Activated CD8-positive, alpha-beta memory T cell treated with anti-CD3 and anti-CD28 coated beads, Interleukin-2, amount 50 U/mL, for 4 hours (primary cell): ENCODE data around the gene PNPLA8.
"Not testable (repeated sequence)": the region's sequence is repeated elsewhere in the genome, so short reads cannot be mapped to it uniquely, and the experiment has no call there.

Source experiments
- DNase-seq: peaks from one replicate; pipeline ENCODE4 v3.0.0-alpha.2; 2020

The PNPLA8 gene, protein sequence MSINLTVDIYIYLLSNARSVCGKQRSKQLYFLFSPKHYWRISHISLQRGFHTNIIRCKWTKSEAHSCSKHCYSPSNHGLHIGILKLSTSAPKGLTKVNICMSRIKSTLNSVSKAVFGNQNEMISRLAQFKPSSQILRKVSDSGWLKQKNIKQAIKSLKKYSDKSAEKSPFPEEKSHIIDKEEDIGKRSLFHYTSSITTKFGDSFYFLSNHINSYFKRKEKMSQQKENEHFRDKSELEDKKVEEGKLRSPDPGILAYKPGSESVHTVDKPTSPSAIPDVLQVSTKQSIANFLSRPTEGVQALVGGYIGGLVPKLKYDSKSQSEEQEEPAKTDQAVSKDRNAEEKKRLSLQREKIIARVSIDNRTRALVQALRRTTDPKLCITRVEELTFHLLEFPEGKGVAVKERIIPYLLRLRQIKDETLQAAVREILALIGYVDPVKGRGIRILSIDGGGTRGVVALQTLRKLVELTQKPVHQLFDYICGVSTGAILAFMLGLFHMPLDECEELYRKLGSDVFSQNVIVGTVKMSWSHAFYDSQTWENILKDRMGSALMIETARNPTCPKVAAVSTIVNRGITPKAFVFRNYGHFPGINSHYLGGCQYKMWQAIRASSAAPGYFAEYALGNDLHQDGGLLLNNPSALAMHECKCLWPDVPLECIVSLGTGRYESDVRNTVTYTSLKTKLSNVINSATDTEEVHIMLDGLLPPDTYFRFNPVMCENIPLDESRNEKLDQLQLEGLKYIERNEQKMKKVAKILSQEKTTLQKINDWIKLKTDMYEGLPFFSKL

DNA sequence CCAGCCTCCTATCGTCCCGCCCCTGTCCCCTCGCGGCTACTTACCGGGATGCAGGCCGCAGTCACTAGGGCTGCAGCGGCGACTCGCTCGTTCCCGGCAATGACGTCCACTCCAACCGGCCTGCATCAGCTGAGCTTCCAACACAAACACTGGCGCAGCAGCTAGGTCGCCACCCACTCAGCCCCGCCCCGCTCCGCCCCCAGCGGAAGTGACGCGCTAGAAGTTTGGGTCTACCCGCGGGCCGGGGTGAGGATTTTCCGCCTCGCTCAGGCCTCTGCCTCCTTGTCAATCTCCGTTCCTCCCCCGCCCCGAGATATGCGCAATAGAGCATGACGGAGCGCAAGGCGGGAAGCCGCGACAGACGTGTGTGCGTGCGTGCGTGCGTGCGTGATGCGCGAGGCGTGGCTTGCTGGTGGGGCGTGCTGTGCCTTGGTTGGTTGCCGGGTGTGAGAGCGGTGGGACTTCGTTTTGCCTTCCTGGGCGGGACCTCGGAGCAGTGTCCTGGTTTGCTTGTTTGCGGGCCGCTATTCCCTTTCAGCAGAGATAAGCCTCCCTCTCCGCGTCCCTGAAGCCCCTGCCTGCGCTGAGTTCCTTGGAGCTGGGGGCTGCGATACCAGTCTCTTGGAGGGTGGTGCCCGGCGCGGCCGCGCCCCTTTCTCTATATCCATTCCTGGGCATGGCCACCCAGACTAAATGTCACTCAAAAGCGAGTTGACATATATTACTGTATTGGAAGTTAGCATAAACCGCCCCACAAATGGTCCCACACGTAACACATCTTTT, at the start of gene PNPLA8:
PNPLA8 (minus strand) TSS at position 151 of the 783 bp plus-strand sequence. CDS start 10,644 bp downstream, outside the sequence.
- peak; percentile 100 for DNase-seq

DNA sequence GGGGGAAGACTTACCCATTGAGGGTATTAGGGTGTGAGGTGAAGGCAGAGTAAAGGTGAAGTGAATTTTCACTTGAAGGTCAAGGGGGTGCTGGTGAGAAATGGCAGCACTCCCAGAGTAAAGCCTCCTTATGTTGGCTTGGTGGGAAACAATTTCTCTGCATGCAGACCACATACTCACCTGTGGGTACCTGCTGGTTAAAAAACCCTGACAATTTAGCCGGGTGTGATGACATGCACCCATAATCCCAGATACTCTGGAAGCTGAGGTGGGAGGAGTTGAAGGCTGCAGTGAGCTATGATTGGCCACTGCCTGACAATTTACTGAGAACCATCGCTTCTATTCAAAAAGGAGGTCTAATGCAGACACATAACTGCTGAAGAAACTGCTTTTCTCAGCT, 49.2 kb upstream of the PNPLA8 start:
- no peak for DNase-seq

DNA sequence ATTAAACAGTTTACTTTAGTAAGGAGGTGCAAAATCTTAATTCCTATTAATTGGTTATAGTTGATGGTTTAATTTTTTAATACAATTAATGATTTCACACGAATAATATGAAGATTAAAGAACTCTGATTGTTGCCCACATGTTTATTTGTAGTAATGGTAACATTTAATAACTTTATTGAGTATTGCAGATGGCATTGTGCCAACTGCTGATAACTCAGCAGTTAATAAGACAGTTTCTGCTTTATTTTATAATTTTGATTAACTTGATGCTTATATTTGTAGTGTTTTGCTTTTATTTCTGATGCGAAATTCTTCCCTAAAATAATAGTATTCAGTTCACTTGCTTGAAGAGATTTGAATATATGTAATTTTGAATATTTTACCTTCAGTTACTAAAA, 46.5 kb upstream of the PNPLA8 start:
- no peak for DNase-seq

DNA sequence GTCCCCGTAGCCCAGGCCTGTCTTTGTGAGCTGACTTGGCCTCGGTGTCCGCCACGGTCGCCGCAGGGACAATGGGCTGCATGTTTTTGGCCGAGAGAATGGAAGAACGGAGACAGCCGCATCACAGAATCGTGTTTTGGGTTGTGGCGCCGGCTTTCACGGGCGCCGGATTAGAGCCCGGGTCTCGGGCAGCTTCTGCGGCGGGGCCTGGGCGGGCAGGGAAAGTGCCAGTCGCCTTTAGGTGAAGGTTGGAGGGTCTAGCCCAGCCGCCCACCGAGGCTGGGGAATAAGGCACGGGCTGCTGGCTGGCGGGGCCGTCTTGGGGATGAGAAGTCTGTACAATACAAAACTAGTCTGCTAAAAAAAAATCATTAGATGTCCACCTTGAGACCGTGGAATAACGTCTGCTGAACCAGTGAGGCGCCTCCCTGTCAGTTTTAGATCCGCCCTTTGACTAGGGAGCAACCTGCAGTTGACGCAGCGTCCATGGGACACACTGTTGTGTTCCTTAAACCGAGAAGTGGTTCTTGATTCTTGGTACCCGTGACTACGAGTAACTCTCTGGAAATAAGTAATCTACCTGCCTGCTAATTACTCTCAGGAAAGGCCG, 44.3 kb upstream of the PNPLA8 start:
- peak; percentile 36 for DNase-seq

DNA sequence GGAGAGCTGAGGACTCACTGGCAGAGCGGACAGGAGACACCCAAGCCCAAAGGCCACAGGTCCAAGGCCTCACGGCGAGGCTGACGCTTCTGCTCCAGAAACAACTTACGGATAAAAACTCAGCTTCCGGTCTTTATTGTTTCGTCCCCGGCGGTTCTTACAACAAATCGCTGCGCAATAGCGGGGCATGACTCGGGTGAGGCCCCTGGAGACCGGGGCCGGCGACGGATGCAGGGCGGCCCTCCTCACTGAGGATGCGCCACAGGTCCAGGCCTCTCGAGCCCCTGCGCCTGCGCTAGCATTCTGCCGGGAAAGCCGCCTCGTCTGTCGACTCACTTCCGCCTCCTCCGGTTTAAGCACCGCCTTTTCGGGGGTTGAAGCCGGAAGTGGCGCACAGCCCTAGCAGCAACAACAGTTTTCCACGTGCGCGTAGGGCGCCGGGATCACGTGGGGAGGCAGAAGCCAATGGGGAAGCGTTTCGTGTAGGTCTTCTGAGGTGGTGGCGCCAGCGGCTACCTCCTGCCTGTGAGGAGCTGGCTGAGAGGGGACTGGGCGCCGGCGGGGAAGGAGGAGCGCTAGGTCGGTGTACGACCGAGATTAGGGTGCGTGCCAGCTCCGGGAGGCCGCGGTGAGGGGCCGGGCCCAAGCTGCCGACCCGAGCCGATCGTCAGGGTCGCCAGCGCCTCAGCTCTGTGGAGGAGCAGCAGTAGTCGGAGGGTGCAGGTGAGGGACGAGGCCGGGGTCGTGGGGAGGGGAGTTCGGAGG, 43.6 kb upstream of the PNPLA8 start, which contains the start of the genes DNAJB9 and THAP5:
DNAJB9 (plus strand) TSS at position 494 of the 765 bp plus-strand sequence. CDS start 1,853 bp downstream, outside the sequence.
THAP5 (minus strand) TSS at position 326 of the 765 bp plus-strand sequence; CDS start at position 189, 137 bp downstream.
- peak; percentile 99 for DNase-seq

DNA sequence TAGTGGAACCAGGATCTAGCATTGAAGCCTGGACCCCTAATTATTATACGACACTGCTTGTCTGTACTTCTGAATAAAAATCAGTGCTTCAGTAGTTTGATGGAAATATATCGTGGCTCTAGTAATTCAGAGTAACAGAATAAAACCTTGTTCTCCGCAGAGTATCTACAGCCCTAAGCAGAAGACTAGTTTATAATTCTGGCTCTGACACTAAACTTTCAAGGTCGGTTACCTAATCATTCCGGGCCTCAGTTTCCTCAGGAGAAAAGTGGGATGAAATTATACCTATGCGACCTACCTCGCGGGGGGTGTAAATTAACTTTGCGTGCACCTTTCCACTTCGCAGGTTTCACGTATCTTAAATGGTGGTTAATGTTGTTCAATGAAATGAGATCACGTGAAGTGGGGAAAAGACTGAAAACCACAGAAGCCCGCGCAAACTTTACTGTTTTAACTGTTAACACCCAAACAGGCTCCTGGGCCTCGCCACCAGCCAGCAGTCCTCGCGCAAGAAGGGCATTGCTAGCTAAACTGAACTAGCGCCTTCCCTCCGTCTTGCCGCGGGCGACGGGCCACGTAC, 43.0 kb upstream of the PNPLA8 start:
- no peak for DNase-seq

DNA sequence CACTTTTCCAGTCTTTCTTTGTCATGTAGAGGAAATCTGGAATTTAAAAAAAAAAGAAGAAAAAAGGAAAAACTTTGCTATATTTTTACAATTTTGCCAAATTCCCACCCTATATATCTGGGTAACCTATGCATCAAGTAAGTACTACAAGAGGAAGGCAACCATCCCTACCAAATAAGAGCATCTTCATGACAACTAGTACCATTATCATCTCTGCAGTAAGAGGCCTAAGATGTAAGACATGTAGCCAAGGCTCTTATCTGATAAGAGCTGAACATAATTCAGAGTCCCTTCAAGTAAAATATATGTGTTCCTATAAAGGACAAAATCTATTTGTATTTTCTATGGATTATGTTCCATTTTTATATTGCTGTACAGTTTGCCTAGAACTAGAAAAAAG, 40.1 kb upstream of the PNPLA8 start:
- DNase-seq, result no peak

DNA sequence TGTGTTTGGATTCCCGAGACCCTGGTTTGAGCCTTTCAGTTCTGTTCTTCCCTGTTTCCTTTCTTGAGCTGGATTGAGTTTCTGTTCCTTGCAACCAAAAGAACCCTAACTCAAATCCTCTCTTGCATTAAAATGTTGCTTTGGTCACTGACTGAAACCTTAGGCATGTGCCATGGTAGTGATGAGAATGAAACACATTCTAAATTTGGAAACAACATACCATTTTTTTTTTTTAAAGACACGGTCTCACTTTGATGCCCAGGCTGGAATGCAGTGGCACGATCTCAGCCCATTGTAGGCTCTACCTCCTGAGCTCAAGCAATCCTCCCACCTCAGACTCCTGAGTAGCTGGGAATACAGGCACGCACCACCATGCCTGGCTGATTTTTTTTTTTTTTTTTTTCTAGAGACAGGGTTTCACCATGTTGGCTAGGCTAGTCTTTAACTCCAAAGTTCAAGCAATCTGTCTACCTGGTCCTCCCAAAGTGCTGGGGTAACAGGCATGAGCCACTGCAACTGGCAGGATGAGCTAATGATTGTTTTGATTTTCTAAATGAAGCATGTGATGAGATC, 35.2 kb upstream of the PNPLA8 start:
- DNase-seq, result no peak

DNA sequence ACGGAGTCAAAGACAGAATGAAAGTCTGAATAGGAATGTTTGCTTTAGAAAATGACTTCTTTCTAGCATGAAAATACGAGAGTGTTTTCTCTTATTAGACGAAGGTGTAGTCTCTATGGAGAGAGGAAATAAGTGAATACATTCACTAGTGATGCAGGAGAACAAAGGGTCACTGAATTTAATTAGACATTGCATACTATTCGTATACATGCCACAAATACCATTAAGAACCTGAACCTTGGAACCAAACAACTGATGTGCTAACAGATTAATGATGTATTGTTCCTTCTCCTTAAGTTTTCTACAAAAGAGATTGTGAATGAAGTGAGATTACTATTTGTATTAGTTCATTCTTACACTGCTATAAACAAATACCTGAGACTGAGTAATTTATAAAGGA, 33.3 kb upstream of the PNPLA8 start:
- DNase-seq, result no peak

DNA sequence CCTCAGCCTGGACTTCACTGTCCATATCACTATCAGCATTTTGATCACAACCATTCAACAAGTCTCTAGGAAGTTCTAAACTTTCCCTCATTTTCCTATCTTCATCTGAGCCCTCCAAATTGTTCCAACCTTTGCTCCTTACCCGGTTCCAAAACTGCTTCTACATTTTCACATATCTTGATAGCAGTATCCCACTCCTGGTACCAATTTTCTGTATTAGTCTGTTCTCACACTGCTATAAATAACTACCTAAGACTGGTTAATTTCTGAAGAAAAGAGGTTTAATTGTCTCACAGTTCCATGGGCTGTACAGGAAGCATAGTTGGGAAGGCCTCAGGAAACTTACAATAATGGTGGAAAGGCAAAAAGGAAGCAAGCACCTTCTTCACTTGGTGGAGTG, 31.7 kb upstream of the PNPLA8 start:
- no peak for DNase-seq

DNA sequence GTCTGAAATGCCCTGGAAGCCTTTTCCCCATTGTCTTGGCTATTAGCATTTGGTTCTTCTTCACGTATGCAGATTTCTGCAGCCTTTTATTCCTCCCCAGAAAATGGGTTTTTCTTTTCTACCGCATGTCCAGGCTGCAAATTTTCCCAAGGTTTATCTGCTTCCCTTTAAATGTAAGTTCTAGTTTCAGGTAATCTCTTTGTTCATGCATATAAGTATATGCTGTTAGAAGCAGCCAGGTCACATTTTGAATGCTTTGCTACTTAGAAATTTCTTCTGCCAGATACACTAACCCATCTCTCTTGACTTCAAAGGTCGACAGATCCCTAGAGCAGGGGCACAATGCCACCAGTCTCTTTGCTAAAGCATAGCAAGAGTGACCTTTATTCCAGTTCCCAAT, 31.3 kb upstream of the PNPLA8 start:
- no peak for DNase-seq

DNA sequence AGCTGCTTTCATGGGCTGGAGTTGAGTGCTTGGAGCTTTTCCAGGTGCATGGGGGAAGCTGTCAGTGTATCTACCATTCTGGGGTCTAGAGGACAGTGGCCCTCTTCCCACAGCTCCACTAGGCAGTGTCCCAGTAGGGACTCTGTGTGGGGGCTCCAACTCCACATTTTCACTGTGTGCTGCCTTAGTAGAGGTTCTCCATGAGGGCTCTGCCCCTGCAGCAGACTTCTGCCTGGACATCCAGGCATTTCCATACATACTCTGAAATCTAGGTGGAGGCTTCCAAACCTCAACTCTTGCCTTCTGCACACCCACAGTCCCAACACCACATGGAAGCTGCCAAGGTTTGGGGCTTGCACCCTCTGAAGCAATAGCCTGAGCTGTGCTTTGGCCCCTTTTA, 30.7 kb upstream of the PNPLA8 start:
- not testable (repeated sequence) for DNase-seq

DNA sequence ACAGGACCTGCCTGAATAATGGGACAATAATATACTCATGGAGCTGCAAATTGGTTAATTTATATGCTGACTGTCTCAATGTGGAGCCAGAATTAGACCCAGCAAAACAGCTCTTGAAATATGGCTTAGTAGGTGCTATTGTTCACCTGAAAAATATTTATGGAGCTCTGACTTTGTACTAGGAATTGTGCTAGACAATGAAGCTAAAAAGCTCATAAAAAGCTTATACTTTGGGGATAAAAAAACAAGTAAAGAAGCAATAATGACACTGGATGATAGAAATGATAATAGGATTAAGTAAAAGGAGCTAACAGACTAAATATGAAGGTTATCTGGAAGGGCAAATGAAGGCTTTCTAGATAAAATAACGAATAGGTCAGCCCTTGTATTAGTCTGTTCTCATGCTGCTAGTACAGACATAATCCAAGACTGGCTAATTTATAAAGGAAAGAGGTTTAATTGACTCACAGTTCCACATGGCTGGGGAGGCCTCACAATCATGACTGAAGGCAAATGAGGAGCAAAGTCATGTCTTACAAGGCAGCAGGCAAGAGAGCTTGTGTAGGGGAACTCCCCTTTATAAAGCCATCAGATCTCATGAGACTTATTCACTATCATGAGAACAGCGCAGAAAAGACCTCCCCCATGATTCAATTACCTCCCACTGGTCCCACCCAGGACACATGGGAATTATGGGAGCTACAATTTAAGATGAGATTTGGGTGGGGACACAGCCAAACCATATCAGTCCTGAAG, 22.4 kb upstream of the PNPLA8 start:
- not testable (repeated sequence) for DNase-seq

DNA sequence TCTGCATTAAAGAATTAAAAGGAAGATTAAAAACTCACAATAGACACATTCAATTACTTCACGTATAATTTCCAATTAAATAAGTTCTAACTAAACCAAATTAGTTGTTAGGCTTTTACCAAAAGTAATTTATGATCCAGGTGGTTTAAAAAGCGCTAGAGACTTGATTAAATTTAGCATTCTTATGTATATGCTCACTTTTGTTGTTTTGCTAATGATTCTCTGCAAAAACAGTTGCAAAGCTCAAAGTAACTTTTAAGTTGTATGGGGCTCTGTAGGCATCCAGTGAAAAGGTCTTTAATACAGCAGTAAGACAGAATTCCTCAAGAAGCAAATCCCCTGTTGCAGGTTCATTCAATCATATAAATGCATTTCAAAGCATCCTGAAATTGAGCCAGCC, 15.5 kb upstream of the PNPLA8 start:
- DNase-seq, result no peak

DNA sequence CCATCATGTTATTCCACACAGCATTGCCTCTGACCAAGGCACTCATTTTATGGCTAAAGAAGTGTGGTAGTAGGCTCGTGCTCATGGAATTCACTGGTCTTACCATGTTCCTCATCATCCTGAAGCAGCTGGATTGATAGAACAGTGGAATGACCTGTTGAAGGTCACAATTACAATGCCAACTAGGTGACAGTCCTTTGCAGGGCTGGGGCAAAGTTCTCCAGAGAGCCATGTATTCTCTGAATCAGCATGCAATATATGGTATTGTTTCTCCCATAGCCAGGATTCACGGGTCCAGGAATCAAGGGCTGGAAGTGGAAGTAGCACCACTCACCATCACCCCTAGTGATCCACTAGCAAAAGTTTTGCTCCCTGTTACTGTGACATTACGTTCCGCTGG, 12.8 kb upstream of the PNPLA8 start:
- not testable (repeated sequence) for DNase-seq

DNA sequence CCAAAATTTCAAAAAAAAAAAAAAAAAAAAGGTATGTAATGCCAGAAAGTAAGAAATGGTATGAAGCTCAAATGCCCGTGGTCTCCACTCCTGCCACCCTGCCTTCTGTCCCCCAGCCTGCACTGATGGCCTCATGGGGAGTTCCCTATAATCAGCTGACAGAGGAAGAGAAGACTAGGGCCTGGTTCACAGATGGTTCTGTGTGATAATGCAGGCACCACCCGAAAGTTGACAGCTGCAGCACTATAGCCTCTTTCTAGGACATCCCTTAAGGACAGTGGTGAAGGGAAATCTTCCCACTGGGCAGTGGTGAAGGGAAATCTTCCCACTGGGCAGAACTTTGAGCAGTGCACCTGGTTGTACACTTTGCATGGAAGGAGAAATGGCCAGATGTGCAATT, 12.3 kb upstream of the PNPLA8 start:
- DNase-seq, result not testable (repeated sequence)

DNA sequence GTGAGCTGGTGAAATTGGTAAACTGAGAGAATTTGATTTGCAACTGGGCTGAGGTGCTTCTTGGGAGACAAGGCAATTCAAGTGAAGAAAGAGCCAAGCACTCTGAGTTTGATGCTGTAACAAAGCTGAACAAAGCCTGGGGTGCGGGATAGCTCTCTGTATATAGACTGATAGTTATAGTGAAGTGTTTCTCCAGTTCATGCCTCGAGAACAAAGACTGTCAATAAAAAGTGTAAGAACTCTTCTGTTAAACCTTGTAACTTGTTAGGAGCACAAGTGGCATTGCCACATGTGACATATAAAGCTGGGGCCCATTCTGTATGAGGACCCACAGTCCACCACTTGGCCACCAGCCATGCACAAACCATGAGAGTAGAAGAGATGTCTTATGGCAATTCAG, 11.3 kb upstream of the PNPLA8 start:
- no peak for DNase-seq

DNA sequence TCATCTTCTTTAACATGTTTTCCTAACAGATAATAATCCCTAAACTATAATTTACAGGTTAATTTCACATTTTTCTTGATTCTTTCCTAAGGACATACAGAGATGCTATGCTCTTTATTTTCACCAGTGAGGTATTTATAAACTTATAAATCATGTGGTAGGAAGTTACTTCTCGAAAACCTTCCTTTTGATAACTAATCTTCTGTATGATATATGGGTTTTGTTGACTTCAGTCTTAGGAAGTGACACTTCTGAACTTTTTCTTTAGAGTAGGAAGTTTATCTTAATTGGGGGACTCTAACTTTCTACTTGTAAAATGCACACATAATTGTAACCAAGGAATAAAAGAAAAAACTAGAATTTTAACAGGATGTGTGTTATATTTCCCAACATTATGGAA, 9.8 kb upstream of the PNPLA8 start:
- DNase-seq, result no peak

DNA sequence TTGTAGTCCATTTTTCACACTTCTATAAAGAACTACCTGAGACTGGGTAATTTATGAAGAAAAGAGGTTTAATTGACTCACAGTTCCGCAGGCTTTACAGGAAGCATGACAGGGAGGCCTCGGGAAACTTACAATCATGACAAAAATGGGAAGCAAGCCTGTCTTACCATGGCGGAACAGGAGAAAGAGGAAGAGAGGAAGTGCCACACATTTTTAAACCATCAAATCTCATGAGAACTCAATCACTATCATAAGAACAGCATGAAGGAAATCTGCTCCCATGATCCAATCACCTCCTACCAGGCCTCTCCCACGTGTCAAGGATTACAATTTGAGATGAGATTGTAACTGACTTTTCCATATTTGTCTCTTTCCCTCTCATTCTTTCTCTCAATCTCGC, 9.3 kb upstream of the PNPLA8 start:
- DNase-seq, result no peak

DNA sequence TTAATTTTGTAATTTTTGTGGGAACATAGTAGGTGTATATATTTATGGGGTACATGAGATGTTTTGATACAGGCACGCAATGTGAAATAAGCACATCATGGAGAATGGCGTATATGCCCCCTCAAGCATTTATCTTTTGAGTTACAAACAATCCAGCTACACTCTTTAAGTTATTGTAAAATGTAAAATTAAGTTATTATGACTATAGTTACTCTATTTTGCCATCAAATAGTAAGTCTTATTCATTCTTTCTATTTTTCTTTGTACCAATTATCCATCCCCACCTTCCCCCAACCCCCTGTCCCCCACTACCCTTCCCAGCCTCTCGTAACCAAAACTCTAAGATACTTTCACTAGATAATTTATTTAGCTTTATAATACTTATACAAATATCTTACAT, 7.8 kb upstream of the PNPLA8 start:
- DNase-seq, result no peak
